Left lung (tissue), 10 donors: Measurements from ENCODE around the gene ACAA1. TPM values are rescaled to one million over a fixed set of nuclear protein-coding genes. Genes with fewer than 3 reads are reported as not detected.

Experiments
- ATAC-seq: fragments of 200-7000 bp; cut with Tn5 transposase; one replicate; pipeline ENCODE4 v1.9.1; 2020; ENCODE audit warnings: moderate library complexity
- DNase-seq, 4 donors: peaks; one replicate each; pipeline ENCODE4 v3.0.0-alpha.2; 2013 to 2020
- H3K27ac ChIP-seq, 2 donors: fragments of 200-600 bp; sonication (generic) in 1 of 2; one replicate each; pipeline versions ENCODE4 v1.5.0 to v1.8.0; 2020 to 2021
- H3K27me3 ChIP-seq, 2 donors: fragments of 200-600 bp; sonication (generic) in 1 of 2; one replicate each; pipeline versions ENCODE4 v1.5.0 to v1.8.0; 2020 to 2021
- H3K36me3 ChIP-seq, 2 donors: fragments of 200-600 bp; sonication (generic) in 1 of 2; one replicate each; pipeline versions ENCODE4 v1.5.0 to v1.8.0; 2020 to 2021
- H3K4me1 ChIP-seq, 2 donors: fragments of 200-600 bp; one replicate each; pipeline ENCODE4 v1.8.0; 2021
- H3K4me3 ChIP-seq, 2 donors: fragments of 200-600 bp; sonication (generic) in 1 of 2; one replicate each; pipeline versions ENCODE4 v1.5.0 to v1.8.0; 2020 to 2021; ENCODE audit warnings: mild to moderate bottlenecking in 1 of 2
- H3K9me3 ChIP-seq, 2 donors: fragments of 200-600 bp; sonication (generic) in 1 of 2; one replicate each; pipeline versions ENCODE4 v1.5.0 to v1.8.0; 2020 to 2021
- CTCF ChIP-seq, 2 donors: fragments of 200-600 bp; sonication (generic) in 1 of 2; IDR thresholded peaks; one replicate each; pipeline versions ENCODE4 v1.5.0 to v1.8.0; 2021; ENCODE audit warnings: antibody characterized with exemption in 2 of 2
- intact Hi-C, 2 donors: fragments of 100-400 bp; cut with DNase I; formaldehyde crosslinking; loops; one replicate each; pipeline versions ENCODE4 v1.11.2 to v1.14.2; 2022
- polyA plus RNA-seq, 6 donors: library from polyadenylated mRNA; unstranded; fragments of 120-200 nt; gene quantifications; one replicate each; pipeline ENCODE4 v1.2.1, GENCODE V29; 2013; ENCODE audit not compliant: insufficient read length in 6 of 6
- total RNA-seq, 2 donors: library from RNA; stranded (reverse); fragmentation: NEBNext Ultra II Directional; extraction: Animal tissue kit (Norgen Biotek cat#: 25700); gene quantifications; one replicate each; pipeline ENCODE4 v1.2.1, GENCODE V29; 2021
- donor health status: DM: no; HTN: yes; CAD: no.
- donor health status: DM: no; HTN: no; CAD: no.

Gene ACAA1
- total and polyA plus RNA-seq, 8 donors: 54.3 to 106 (median 60.2) TPM

GRCh38 chr3:38102444-38102814, 34.5 kb downstream of the ACAA1 start:
- H3K4me3 ChIP-seq: no peak overlapping the region
- H3K9me3 ChIP-seq: peaks cover 0 to 5% of the 10 kb centered on the region in 2 donors
- H3K36me3 ChIP-seq: no peaks in the 10 kb centered on the region
- peaks cover 0 to 28% of the 10 kb centered on the region in 2 donors for H3K4me1 ChIP-seq
- ATAC-seq (peak; percentile 75), DNase-seq (no peak)
- H3K27me3 ChIP-seq: no peaks in the 10 kb centered on the region
- peak overlapping the region in 1 of 2 donors; percentile 84 for H3K27ac ChIP-seq
- TF ChIP-seq CTCF (IDR thresholded peaks at IDR 0.05): no peak
- intact Hi-C loops: no loop called here

- Histone ChIP-seq H3K4me1 (peaks cover 0 to 25% of the 10 kb centered on the region in 2 donors), H3K36me3 (no peaks in the 10 kb centered on the region), H3K27me3 (no peaks in the 10 kb centered on the region), H3K27ac (peak overlapping the region in 1 of 2 donors; percentile 84), H3K9me3 (peaks cover 0 to 5% of the 10 kb centered on the region in 2 donors), H3K4me3 (no peak overlapping the region)
- no peak for TF ChIP-seq CTCF (IDR thresholded peaks at IDR 0.05)
- peak; percentile 55 for ATAC-seq
- DNase-seq: no peak
- intact Hi-C loops: no loop called here
Measured at GRCh38 chr3:38101811-38102443, 35.0 kb downstream of the ACAA1 start.

- no peak overlapping the region for H3K4me3 ChIP-seq
- intact Hi-C loops: no loop called here
- H3K27me3 ChIP-seq: no peaks in the 10 kb centered on the region
- H3K36me3 ChIP-seq: no peaks in the 10 kb centered on the region
- H3K9me3 ChIP-seq: peaks cover 0 to 3% of the 10 kb centered on the region in 2 donors
- no peak overlapping the region for H3K27ac ChIP-seq
- no peak for TF ChIP-seq CTCF (IDR thresholded peaks at IDR 0.05)
- ATAC-seq (no peak), DNase-seq (no peak)
- H3K4me1 ChIP-seq: peaks cover 0 to 25% of the 10 kb centered on the region in 2 donors
Measured at GRCh38 chr3:38100498-38100897, 36.4 kb downstream of the ACAA1 start.

GRCh38 chr3:38099518-38099917, 37.4 kb downstream of the ACAA1 start:
- Histone ChIP-seq H3K27me3 (no peaks in the 10 kb centered on the region), H3K36me3 (no peaks in the 10 kb centered on the region), H3K4me1 (peaks cover 0 to 25% of the 10 kb centered on the region in 2 donors), H3K4me3 (no peak overlapping the region), H3K9me3 (no peaks in the 10 kb centered on the region), H3K27ac (no peak overlapping the region)
- no peak for TF ChIP-seq CTCF (IDR thresholded peaks at IDR 0.05)
- ATAC-seq (peak; percentile 77), DNase-seq (no peak)
- intact Hi-C loops: no loop called here

- Histone ChIP-seq H3K4me1 (peaks cover 0 to 21% of the 10 kb centered on the region in 2 donors), H3K27ac (no peak overlapping the region), H3K36me3 (no peaks in the 10 kb centered on the region), H3K9me3 (no peaks in the 10 kb centered on the region), H3K27me3 (no peaks in the 10 kb centered on the region), H3K4me3 (no peak overlapping the region)
- no peak for ATAC-seq
- no peak for DNase-seq
- TF ChIP-seq CTCF (IDR thresholded peaks at IDR 0.05): no peak
- intact Hi-C loops: no loop called here
Measured at GRCh38 chr3:38098376-38098723, 38.6 kb downstream of the ACAA1 start.
